ENCODE results near the gene ZNF445.

The ZNF445 gene

DNA sequence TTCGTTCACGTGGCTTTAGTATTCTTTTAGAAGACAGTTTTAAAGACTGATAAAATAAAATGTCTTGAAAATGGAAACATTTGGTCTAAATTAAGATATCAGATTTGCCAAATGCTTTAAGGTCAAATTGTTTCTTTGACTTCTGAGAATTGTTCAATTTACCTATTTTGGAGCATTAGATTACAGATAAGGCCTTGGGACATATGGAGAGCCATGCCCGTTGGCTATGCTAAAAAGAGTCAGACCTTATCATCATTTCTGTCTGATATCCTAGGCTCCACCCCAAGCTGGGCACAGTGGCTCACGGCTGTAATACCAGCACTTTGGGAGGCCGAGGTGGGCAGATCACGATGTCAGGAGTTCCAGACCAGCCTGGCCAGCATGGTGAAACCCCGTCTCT, 13.0 kb downstream of the ZNF445 start:
- TF ChIP-seq ZBTB7A (IDR thresholded peaks at IDR 0.05; ENCODE audit: low read depth) (no peak), FOXM1 (IDR thresholded peaks at IDR 0.05; ENCODE audit: borderline replicate concordance, low read depth) (no peak), TEAD4 (IDR thresholded peaks at IDR 0.05) (no peak), CEBPB (IDR thresholded peaks at IDR 0.05) (no peak)
- TF ChIP-seq, protein P1, sequence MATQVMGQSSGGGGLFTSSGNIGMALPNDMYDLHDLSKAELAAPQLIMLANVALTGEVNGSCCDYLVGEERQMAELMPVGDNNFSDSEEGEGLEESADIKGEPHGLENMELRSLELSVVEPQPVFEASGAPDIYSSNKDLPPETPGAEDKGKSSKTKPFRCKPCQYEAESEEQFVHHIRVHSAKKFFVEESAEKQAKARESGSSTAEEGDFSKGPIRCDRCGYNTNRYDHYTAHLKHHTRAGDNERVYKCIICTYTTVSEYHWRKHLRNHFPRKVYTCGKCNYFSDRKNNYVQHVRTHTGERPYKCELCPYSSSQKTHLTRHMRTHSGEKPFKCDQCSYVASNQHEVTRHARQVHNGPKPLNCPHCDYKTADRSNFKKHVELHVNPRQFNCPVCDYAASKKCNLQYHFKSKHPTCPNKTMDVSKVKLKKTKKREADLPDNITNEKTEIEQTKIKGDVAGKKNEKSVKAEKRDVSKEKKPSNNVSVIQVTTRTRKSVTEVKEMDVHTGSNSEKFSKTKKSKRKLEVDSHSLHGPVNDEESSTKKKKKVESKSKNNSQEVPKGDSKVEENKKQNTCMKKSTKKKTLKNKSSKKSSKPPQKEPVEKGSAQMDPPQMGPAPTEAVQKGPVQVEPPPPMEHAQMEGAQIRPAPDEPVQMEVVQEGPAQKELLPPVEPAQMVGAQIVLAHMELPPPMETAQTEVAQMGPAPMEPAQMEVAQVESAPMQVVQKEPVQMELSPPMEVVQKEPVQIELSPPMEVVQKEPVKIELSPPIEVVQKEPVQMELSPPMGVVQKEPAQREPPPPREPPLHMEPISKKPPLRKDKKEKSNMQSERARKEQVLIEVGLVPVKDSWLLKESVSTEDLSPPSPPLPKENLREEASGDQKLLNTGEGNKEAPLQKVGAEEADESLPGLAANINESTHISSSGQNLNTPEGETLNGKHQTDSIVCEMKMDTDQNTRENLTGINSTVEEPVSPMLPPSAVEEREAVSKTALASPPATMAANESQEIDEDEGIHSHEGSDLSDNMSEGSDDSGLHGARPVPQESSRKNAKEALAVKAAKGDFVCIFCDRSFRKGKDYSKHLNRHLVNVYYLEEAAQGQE (IDR thresholded peaks at IDR 0.05; ENCODE audit: low read depth): no peak
- TF ChIP-seq, protein P2, sequence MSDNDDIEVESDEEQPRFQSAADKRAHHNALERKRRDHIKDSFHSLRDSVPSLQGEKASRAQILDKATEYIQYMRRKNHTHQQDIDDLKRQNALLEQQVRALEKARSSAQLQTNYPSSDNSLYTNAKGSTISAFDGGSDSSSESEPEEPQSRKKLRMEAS (IDR thresholded peaks at IDR 0.05): no peak

DNA sequence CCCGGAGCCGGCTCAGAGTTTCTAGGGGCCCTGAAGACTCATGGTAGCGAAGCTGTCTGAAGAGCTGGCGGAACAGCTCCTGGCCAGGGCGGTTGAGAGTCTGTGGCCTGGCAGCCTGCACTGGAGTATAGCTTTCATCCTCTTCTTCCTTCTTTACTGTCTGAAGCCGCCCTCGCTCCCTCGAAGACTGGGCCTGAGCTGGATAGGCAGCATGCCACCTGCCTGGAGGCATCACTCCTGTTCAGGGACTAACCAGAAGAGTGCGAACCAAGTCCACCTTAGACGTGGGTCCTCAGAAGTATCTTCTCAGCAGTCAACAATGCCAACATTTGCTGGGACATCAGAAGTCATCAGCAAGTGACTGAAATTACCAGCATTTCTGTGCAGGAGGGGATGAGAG, 22.2 kb downstream of the ZNF445 start:
- TF ChIP-seq ZBTB7A (IDR thresholded peaks at IDR 0.05; ENCODE audit: low read depth) (no peak), YY1 (IDR thresholded peaks at IDR 0.05; ENCODE audit: low read depth) (no peak), NFIC (IDR thresholded peaks at IDR 0.05) (no peak), TCF12 (IDR thresholded peaks at IDR 0.05; ENCODE audit: low read depth) (no peak), CREB1 (IDR thresholded peaks at IDR 0.05; ENCODE audit: low read depth) (no peak), TEAD4 (IDR thresholded peaks at IDR 0.05) (no peak), EP300 (IDR thresholded peaks at IDR 0.05; ENCODE audit: borderline replicate concordance) (no peak), CEBPB (IDR thresholded peaks at IDR 0.05) (no peak), TAF1 (IDR thresholded peaks at IDR 0.05; ENCODE audit: low read depth) (no peak), RAD21 (IDR thresholded peaks at IDR 0.05; ENCODE audit: low read depth) (no peak), EGR1 (IDR thresholded peaks at IDR 0.05) (no peak), FOXM1 (IDR thresholded peaks at IDR 0.05; ENCODE audit: borderline replicate concordance, low read depth) (no peak)
- TF ChIP-seq, protein P2 (IDR thresholded peaks at IDR 0.05): no peak
- TF ChIP-seq, protein P3, sequence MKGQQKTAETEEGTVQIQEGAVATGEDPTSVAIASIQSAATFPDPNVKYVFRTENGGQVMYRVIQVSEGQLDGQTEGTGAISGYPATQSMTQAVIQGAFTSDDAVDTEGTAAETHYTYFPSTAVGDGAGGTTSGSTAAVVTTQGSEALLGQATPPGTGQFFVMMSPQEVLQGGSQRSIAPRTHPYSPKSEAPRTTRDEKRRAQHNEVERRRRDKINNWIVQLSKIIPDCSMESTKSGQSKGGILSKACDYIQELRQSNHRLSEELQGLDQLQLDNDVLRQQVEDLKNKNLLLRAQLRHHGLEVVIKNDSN (IDR thresholded peaks at IDR 0.05): no peak
- TF ChIP-seq, protein P1 (IDR thresholded peaks at IDR 0.05; ENCODE audit: low read depth): no peak

DNA sequence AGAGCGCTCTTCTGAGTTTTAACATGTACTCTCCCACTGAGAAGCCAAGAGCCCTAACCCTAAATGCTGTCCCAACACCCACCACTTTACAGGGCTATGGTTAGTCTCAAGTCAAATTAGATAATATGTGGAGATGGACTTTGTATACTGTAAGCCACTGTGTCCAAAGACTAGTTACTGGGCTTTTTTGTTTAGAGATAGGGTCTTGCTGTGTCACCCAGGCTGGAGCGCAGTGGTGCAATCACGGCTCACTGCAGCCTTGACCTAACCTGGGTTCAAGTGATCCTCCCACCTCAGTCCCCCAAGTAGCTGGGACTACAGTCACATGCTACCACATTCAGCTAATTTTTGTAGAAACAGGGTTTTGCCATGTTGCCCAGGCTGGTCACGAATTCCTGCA, 23.2 kb downstream of the ZNF445 start:
- TF ChIP-seq YY1 (IDR thresholded peaks at IDR 0.05; ENCODE audit: low read depth) (no peak), TAF1 (IDR thresholded peaks at IDR 0.05; ENCODE audit: low read depth) (no peak), CEBPB (IDR thresholded peaks at IDR 0.05) (no peak), EGR1 (IDR thresholded peaks at IDR 0.05) (no peak), FOXM1 (IDR thresholded peaks at IDR 0.05; ENCODE audit: borderline replicate concordance, low read depth) (no peak), RAD21 (IDR thresholded peaks at IDR 0.05; ENCODE audit: low read depth) (no peak), TCF12 (IDR thresholded peaks at IDR 0.05; ENCODE audit: low read depth) (no peak), CREB1 (IDR thresholded peaks at IDR 0.05; ENCODE audit: low read depth) (no peak)
- TF ChIP-seq, protein P1 (IDR thresholded peaks at IDR 0.05; ENCODE audit: low read depth): no peak
- TF ChIP-seq, protein P2 (IDR thresholded peaks at IDR 0.05): no peak
- TF ChIP-seq, protein P3 (IDR thresholded peaks at IDR 0.05): no peak

DNA sequence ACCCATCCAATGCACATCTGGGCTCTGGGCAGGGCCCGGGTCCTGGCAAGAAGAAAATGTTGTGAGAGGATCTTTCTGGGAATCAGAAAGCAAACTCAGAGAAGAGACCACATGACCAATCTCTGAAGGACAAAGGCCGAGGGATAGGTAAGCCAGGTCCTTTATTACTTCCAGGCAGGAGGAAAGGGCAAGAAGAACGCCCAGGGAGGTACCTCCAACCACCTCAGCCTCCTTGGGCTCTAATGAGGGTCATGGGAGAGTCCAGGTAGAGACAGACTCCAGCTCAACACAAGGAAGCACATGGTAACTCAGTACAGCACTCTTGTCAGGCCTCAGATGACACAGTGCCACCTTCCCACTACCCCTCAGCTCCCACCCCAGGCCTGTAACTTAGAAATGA, 26.0 kb downstream of the ZNF445 start:
- TF ChIP-seq, protein P3 (IDR thresholded peaks at IDR 0.05): no peak
- no peak for TF ChIP-seq CEBPB (IDR thresholded peaks at IDR 0.05)
- TF ChIP-seq FOXM1 (IDR thresholded peaks at IDR 0.05; ENCODE audit: borderline replicate concordance, low read depth): no peak
- TF ChIP-seq YY1 (IDR thresholded peaks at IDR 0.05; ENCODE audit: low read depth): no peak
